Measurements from ENCODE around the gene FIG4.

FIG4 gene

GRCh38 chr6:109799664-109800063 is 108.6 kb downstream of the FIG4 start:
- peaks cover 4% of the 10 kb centered on the region for H3K36me3 ChIP-seq
- peaks cover 30 to 34% of the 10 kb centered on the region in 2 experiments for H3K4me1 ChIP-seq (ENCODE audit: control insufficient read depth in 1 of 2, insufficient read depth in 1 of 2, low read depth in 1 of 2, low read length in 1 of 2)
- H3K27ac ChIP-seq, result no peak overlapping the region
- no peaks in the 10 kb centered on the region for H3K9me3 ChIP-seq
- TF ChIP-seq CTCF (IDR thresholded peaks at IDR 0.05), result no peak
- no peaks in the 10 kb centered on the region for H3K27me3 ChIP-seq
- H3K4me3 ChIP-seq (ENCODE audit: low read depth in 1 of 2, low read length in 1 of 2), result no peak overlapping the region

GRCh38 chr6:109800771-109801170 is 109.7 kb downstream of the FIG4 start:
- TF ChIP-seq CTCF (IDR thresholded peaks at IDR 0.05), result no peak
- Histone ChIP-seq H3K4me1 (ENCODE audit: control insufficient read depth in 1 of 2, insufficient read depth in 1 of 2, low read depth in 1 of 2, low read length in 1 of 2) (peaks cover 26 to 27% of the 10 kb centered on the region in 2 experiments), H3K27me3 (no peaks in the 10 kb centered on the region)

GRCh38 chr6:109801794-109802193 is 110.7 kb downstream of the FIG4 start:
- Histone ChIP-seq H3K27me3 (no peaks in the 10 kb centered on the region), H3K27ac (no peak overlapping the region), H3K4me1 (ENCODE audit: control insufficient read depth in 1 of 2, insufficient read depth in 1 of 2, low read depth in 1 of 2, low read length in 1 of 2) (peaks cover 16 to 17% of the 10 kb centered on the region in 2 experiments), H3K4me3 (ENCODE audit: low read depth in 1 of 2, low read length in 1 of 2) (no peak overlapping the region), H3K36me3 (peaks cover 4% of the 10 kb centered on the region), H3K9me3 (no peaks in the 10 kb centered on the region)
- TF ChIP-seq CTCF (IDR thresholded peaks at IDR 0.05), result no peak

More at GRCh38 chr6:109800771-109801170, 109.7 kb downstream of the FIG4 start:
- H3K4me3 ChIP-seq (ENCODE audit: low read depth in 1 of 2, low read length in 1 of 2), result no peak overlapping the region
- no peaks in the 10 kb centered on the region for H3K9me3 ChIP-seq
- H3K27ac ChIP-seq, result no peak overlapping the region
- peaks cover 4% of the 10 kb centered on the region for H3K36me3 ChIP-seq

GRCh38 chr6:109804020-109804419 is 112.9 kb downstream of the FIG4 start:
- TF ChIP-seq CTCF (IDR thresholded peaks at IDR 0.05), result no peak
- no peaks in the 10 kb centered on the region for H3K27me3 ChIP-seq
- no peak overlapping the region for H3K27ac ChIP-seq
- no peaks in the 10 kb centered on the region for H3K9me3 ChIP-seq
- H3K36me3 ChIP-seq, result peaks cover 4% of the 10 kb centered on the region
- H3K4me1 ChIP-seq (ENCODE audit: control insufficient read depth in 1 of 2, insufficient read depth in 1 of 2, low read depth in 1 of 2, low read length in 1 of 2), result no peaks in the 10 kb centered on the region
- H3K4me3 ChIP-seq (ENCODE audit: low read depth in 1 of 2, low read length in 1 of 2), result no peak overlapping the region

- TF ChIP-seq CTCF (IDR thresholded peaks at IDR 0.05), result no peak
- no peaks in the 10 kb centered on the region for H3K36me3 ChIP-seq
Measured at GRCh38 chr6:109807881-109808280, 116.8 kb downstream of the FIG4 start.

GRCh38 chr6:109808837-109809236 is 117.7 kb downstream of the FIG4 start:
- H3K27me3 ChIP-seq, result no peaks in the 10 kb centered on the region
- H3K27ac ChIP-seq, result no peak overlapping the region
- no peaks in the 10 kb centered on the region for H3K36me3 ChIP-seq
- peaks cover 0 to 7% of the 10 kb centered on the region in 2 experiments for H3K4me1 ChIP-seq (ENCODE audit: control insufficient read depth in 1 of 2, insufficient read depth in 1 of 2, low read depth in 1 of 2, low read length in 1 of 2)
- TF ChIP-seq CTCF (IDR thresholded peaks at IDR 0.05), result no peak
- no peaks in the 10 kb centered on the region for H3K9me3 ChIP-seq
- no peak overlapping the region for H3K4me3 ChIP-seq (ENCODE audit: low read depth in 1 of 2, low read length in 1 of 2)

More at GRCh38 chr6:109807881-109808280, 116.8 kb downstream of the FIG4 start:
- Histone ChIP-seq H3K4me1 (ENCODE audit: control insufficient read depth in 1 of 2, insufficient read depth in 1 of 2, low read depth in 1 of 2, low read length in 1 of 2) (peaks cover 0 to 7% of the 10 kb centered on the region in 2 experiments), H3K9me3 (no peaks in the 10 kb centered on the region), H3K27ac (no peak overlapping the region), H3K4me3 (ENCODE audit: low read depth in 1 of 2, low read length in 1 of 2) (no peak overlapping the region), H3K27me3 (no peaks in the 10 kb centered on the region)

Measured in neutrophil (primary cell).